Nephron (organoid): Measurements from ENCODE around the gene MUL1.

Source experiments
- H3K27ac Mint-ChIP-seq, 3 experiments: 2 replicates each; pipeline ENCODE4 v1.8.0; 2020; ENCODE audit warnings: mixed read lengths in 3 of 3, mild to moderate bottlenecking in 2 of 3, moderate library complexity in 1 of 3
- H3K27me3 Mint-ChIP-seq: 2 replicates; pipeline ENCODE4 v1.8.0; 2021; ENCODE audit warnings: low read depth, mild to moderate bottlenecking, moderate library complexity, mixed read lengths
- H3K36me3 Mint-ChIP-seq: 2 replicates; pipeline ENCODE4 v1.8.0; 2020; ENCODE audit warnings: low read depth, mixed read lengths
- H3K4me1 Mint-ChIP-seq: 2 replicates; pipeline ENCODE4 v1.8.0; 2020; ENCODE audit warnings: mixed read lengths
- H3K4me3 Mint-ChIP-seq, 3 experiments: 2 replicates each; pipeline ENCODE4 v1.8.0; 2020; ENCODE audit warnings: mild to moderate bottlenecking in 3 of 3, mixed read lengths in 3 of 3, moderate library complexity in 2 of 3
- H3K9me3 Mint-ChIP-seq: 2 replicates; pipeline ENCODE4 v1.8.0; 2020; ENCODE audit warnings: mixed read lengths
- CTCF ChIP-seq, 3 experiments: fragments of 200-600 bp; sonication (generic); IDR thresholded peaks; one replicate each; pipeline ENCODE4 v1.5.0; 2021; ENCODE audit warnings: antibody characterized with exemption in 3 of 3; ENCODE audit not compliant: unreplicated experiment in 3 of 3

Gene MUL1

GRCh38 chr1:20481643-20482498 lies 26.1 kb downstream of the MUL1 start:
- H3K4me1 Mint-ChIP-seq, result peaks cover 71% of the 10 kb centered on the region
- peaks cover 71% of the 10 kb centered on the region for H3K27me3 Mint-ChIP-seq
- peaks cover 5% of the 10 kb centered on the region for H3K36me3 Mint-ChIP-seq
- H3K27ac Mint-ChIP-seq, result peak overlapping the region; percentile 81 to 97 (median 95)
- H3K9me3 Mint-ChIP-seq, result no peaks in the 10 kb centered on the region
- peak overlapping the region; percentile 65 to 78 (median 71) for H3K4me3 Mint-ChIP-seq
- no peak for TF ChIP-seq CTCF (IDR thresholded peaks at IDR 0.05; ENCODE audit: unreplicated experiment in 3 of 3)

- peaks cover 76% of the 10 kb centered on the region for H3K4me1 Mint-ChIP-seq
- no peaks in the 10 kb centered on the region for H3K9me3 Mint-ChIP-seq
- peak overlapping the region; percentile 94 to 97 (median 95) for H3K27ac Mint-ChIP-seq
- no peak for TF ChIP-seq CTCF (IDR thresholded peaks at IDR 0.05; ENCODE audit: unreplicated experiment in 3 of 3)
- H3K36me3 Mint-ChIP-seq, result peaks cover 5% of the 10 kb centered on the region
- H3K27me3 Mint-ChIP-seq, result peaks cover 70% of the 10 kb centered on the region
- H3K4me3 Mint-ChIP-seq, result peak overlapping the region in 2 of 3 experiments; percentile 13 to 65
Observed at GRCh38 chr1:20480951-20481617, 26.9 kb downstream of the MUL1 start.

- no peak for TF ChIP-seq CTCF (IDR thresholded peaks at IDR 0.05; ENCODE audit: unreplicated experiment in 3 of 3)
- Mint-ChIP-seq H3K9me3 (no peaks in the 10 kb centered on the region), H3K27ac (peak overlapping the region; percentile 94 to 97 (median 95)), H3K4me3 (peak overlapping the region; percentile 33 to 73 (median 72)), H3K27me3 (peaks cover 65% of the 10 kb centered on the region), H3K36me3 (peaks cover 5% of the 10 kb centered on the region), H3K4me1 (peaks cover 76% of the 10 kb centered on the region)
Observed at GRCh38 chr1:20480243-20480944, 27.6 kb downstream of the MUL1 start.

GRCh38 chr1:20479840-20480239 lies 28.1 kb downstream of the MUL1 start:
- Mint-ChIP-seq H3K9me3 (no peaks in the 10 kb centered on the region), H3K4me1 (peaks cover 76% of the 10 kb centered on the region), H3K27me3 (peaks cover 65% of the 10 kb centered on the region), H3K27ac (peak overlapping the region; percentile 94 to 97 (median 95)), H3K36me3 (peaks cover 5% of the 10 kb centered on the region), H3K4me3 (peak overlapping the region in 2 of 3 experiments; percentile 72 to 73)
- TF ChIP-seq CTCF (IDR thresholded peaks at IDR 0.05; ENCODE audit: unreplicated experiment in 3 of 3), result no peak

- Mint-ChIP-seq H3K36me3 (no peaks in the 10 kb centered on the region), H3K4me3 (peak overlapping the region; percentile 16 to 31 (median 19)), H3K9me3 (no peaks in the 10 kb centered on the region), H3K27ac (peak overlapping the region; percentile 90 to 97 (median 95)), H3K27me3 (peaks cover 57% of the 10 kb centered on the region), H3K4me1 (peaks cover 67% of the 10 kb centered on the region)
- TF ChIP-seq CTCF (IDR thresholded peaks at IDR 0.05; ENCODE audit: unreplicated experiment in 3 of 3), result no peak
Observed at GRCh38 chr1:20478057-20478635, 29.8 kb downstream of the MUL1 start.
